SK-N-SH treated with all-trans-retinoic acid at 6 μM for 48 hours (cell line): ENCODE results near the gene DTD1.

Source experiments
- ATAC-seq: fragments of 200-7000 bp; cut with Tn5 transposase; 3 replicates; pipeline ENCODE4 v1.9.1; 2020; ENCODE audit warnings: mild to moderate bottlenecking, moderate library complexity
- BACH2 ChIP-seq: fragments of 250-450 bp; sonication (Bioruptor Pico); IDR thresholded peaks from 2 replicates; pipeline ENCODE4 v1.9.0; 2021; ENCODE audit warnings: mild to moderate bottlenecking, borderline replicate concordance
- CREB5 ChIP-seq: fragments of 250-450 bp; sonication (Bioruptor Pico); IDR thresholded peaks from 2 replicates; pipeline ENCODE4 v1.5.1; 2020; ENCODE audit warnings: low read depth, mild to moderate bottlenecking, moderate library complexity
- CSRNP3 ChIP-seq: fragments of 250-450 bp; sonication (Bioruptor Pico); IDR thresholded peaks from 2 replicates; pipeline ENCODE4 v1.5.1; 2021; ENCODE audit warnings: mild to moderate bottlenecking, moderate library complexity
- ESRRG ChIP-seq: fragments of 250-450 bp; sonication (Bioruptor Pico); IDR thresholded peaks from 2 replicates; pipeline ENCODE4 v1.6.1; 2021; ENCODE audit warnings: mild to moderate bottlenecking
- GLIS3 ChIP-seq: fragments of 250-450 bp; sonication (Bioruptor Pico); IDR thresholded peaks from 2 replicates; pipeline ENCODE4 v1.5.0; 2020; ENCODE audit warnings: mild to moderate bottlenecking, moderate library complexity
- ISL1 ChIP-seq: fragments of 250-450 bp; sonication (Bioruptor Pico); IDR thresholded peaks from 2 replicates; pipeline ENCODE4 v2.1.2; 2022; ENCODE audit warnings: mild to moderate bottlenecking, moderate library complexity
- OSR1 ChIP-seq: fragments of 250-450 bp; sonication (Bioruptor Pico); IDR thresholded peaks from 2 replicates; pipeline ENCODE4 v1.8.0; 2022; ENCODE audit warnings: moderate library complexity, mild to moderate bottlenecking, inconsistent platforms
- PATZ1 ChIP-seq: fragments of 250-450 bp; sonication (Bioruptor Pico); IDR thresholded peaks from 2 replicates; pipeline ENCODE4 v1.8.0; 2020; ENCODE audit warnings: mild to moderate bottlenecking, moderate library complexity, borderline replicate concordance
- POU6F1 ChIP-seq: fragments of 250-450 bp; sonication (Bioruptor Pico); IDR thresholded peaks from 2 replicates; pipeline ENCODE4 v1.8.0; 2021; ENCODE audit warnings: low read depth, mild to moderate bottlenecking, moderate library complexity, borderline replicate concordance
- RARB ChIP-seq: fragments of 250-450 bp; sonication (Bioruptor Pico); IDR thresholded peaks from 2 replicates; pipeline ENCODE4 v1.8.0; 2021; ENCODE audit warnings: mild to moderate bottlenecking, moderate library complexity
- SNAI2 ChIP-seq: fragments of 250-450 bp; sonication (Bioruptor Pico); IDR thresholded peaks from 2 replicates; pipeline ENCODE4 v1.5.0; 2020; ENCODE audit warnings: mild to moderate bottlenecking, moderate library complexity
- TCF4 ChIP-seq: fragments of 250-450 bp; sonication (Bioruptor Pico); IDR thresholded peaks from 2 replicates; pipeline ENCODE4 v1.8.0; 2021; ENCODE audit warnings: mild to moderate bottlenecking, moderate library complexity, borderline replicate concordance
- TSHZ2 ChIP-seq: fragments of 250-450 bp; sonication (Bioruptor Pico); IDR thresholded peaks from 2 replicates; pipeline ENCODE4 v1.5.0; 2020; ENCODE audit warnings: mild to moderate bottlenecking, moderate library complexity
- ZC3H10 ChIP-seq: fragments of 250-450 bp; sonication (Bioruptor Pico); IDR thresholded peaks from 2 replicates; pipeline ENCODE4 v1.5.1; 2021; ENCODE audit warnings: mild to moderate bottlenecking, moderate library complexity
- ZFP3 ChIP-seq: fragments of 250-450 bp; sonication (Bioruptor Pico); IDR thresholded peaks from 2 replicates; pipeline ENCODE4 v1.5.0; 2020; ENCODE audit warnings: mild to moderate bottlenecking, moderate library complexity
- ZFP30 ChIP-seq: fragments of 450-650 bp; formaldehyde crosslinking; IDR thresholded peaks from 2 replicates; pipeline ENCODE4 v1.5.0; 2022; ENCODE audit warnings: mild to moderate bottlenecking, moderate library complexity
- ZNF565 ChIP-seq: fragments of 450-650 bp; formaldehyde crosslinking; conservative IDR thresholded peaks from 2 replicates; pipeline ENCODE4 v1.5.0; 2020; ENCODE audit warnings: low read depth, mild to moderate bottlenecking, moderate library complexity
- ZNF70 ChIP-seq: fragments of 450-650 bp; formaldehyde crosslinking; IDR thresholded peaks from 2 replicates; pipeline ENCODE4 v1.5.0; 2020; ENCODE audit warnings: mild to moderate bottlenecking, moderate library complexity
- ZNF8 ChIP-seq: fragments of 450-650 bp; formaldehyde crosslinking; IDR thresholded peaks from 2 replicates; pipeline ENCODE4 v1.5.0; 2020; ENCODE audit warnings: mild to moderate bottlenecking, moderate library complexity

Gene DTD1

GRCh38 chr20:18721551-18722115, 133.8 kb downstream of the DTD1 start (continued):
- TF ChIP-seq TSHZ2 (CRISPR knock-in tag) (no peak), TCF4 (CRISPR knock-in tag) (no peak), RARB (CRISPR knock-in tag) (no peak), SNAI2 (CRISPR knock-in tag) (no peak), CSRNP3 (CRISPR knock-in tag) (no peak), ZC3H10 (no peak), OSR1 (CRISPR knock-in tag) (no peak), ZNF70 (no peak)

- TF ChIP-seq BACH2 (CRISPR knock-in tag) (no peak), ZNF565 (CRISPR knock-in tag) (no peak), POU6F1 (CRISPR knock-in tag) (no peak), ESRRG (no peak), ISL1 (no peak), ZNF8 (CRISPR knock-in tag) (no peak), GLIS3 (CRISPR knock-in tag) (no peak), CREB5 (CRISPR knock-in tag) (no peak), ZC3H10 (no peak), ZNF70 (no peak), PATZ1 (CRISPR knock-in tag) (no peak), TCF4 (CRISPR knock-in tag) (no peak), SNAI2 (CRISPR knock-in tag) (no peak), TSHZ2 (CRISPR knock-in tag) (no peak), ZFP3 (CRISPR knock-in tag) (no peak), ZFP30 (CRISPR knock-in tag) (no peak)
- ATAC-seq: no peak
Observed at GRCh38 chr20:18722371-18722770, 134.5 kb downstream of the DTD1 start.
